CD14-positive monocyte (primary cell): ENCODE data around the gene PI4KB. TPM values are rescaled to one million over a fixed set of nuclear protein-coding genes. Genes with fewer than 3 reads are reported as not detected.
A peak's percentile ranks its signal among the peaks of the same experiment; 100 is the strongest.

Experiments used
- DNase-seq, 3 donors: peaks; one replicate each; pipeline ENCODE4 v3.0.0-alpha.2; 2011 to 2022
- H2AFZ ChIP-seq: 2 replicates; pipeline ENCODE4 v1.6.0; 2012; ENCODE audit warnings: mild to moderate bottlenecking, low read depth, low read length, inconsistent platforms; ENCODE audit not compliant: insufficient read depth, poor library complexity, severe bottlenecking
- H3K27ac ChIP-seq, 2 donors: 1 replicate in 1 of 2; 2 replicates in 1 of 2; pipeline ENCODE4 v1.5.1; 2012 to 2013; ENCODE audit warnings: low read length in 2 of 2, control low read depth in 1 of 2, inconsistent platforms in 1 of 2, low read depth in 1 of 2, mild to moderate bottlenecking in 1 of 2
- H3K27me3 ChIP-seq, 2 donors: one replicate each; pipeline versions ENCODE4 v1.6.0 to v1.6.1; 2011 to 2013; ENCODE audit warnings: low read length in 2 of 2; ENCODE audit not compliant: control insufficient read depth in 2 of 2, insufficient read depth in 2 of 2
- H3K36me3 ChIP-seq, 2 donors: replicated peaks in 1 of 2; 1 replicate in 1 of 2; 2 replicates in 1 of 2; pipeline versions ENCODE4 v1.5.1 to v1.6.1; 2012 to 2013; ENCODE audit warnings: low read length in 2 of 2, control low read depth in 1 of 2, inconsistent platforms in 1 of 2, mild to moderate bottlenecking in 1 of 2; ENCODE audit not compliant: insufficient read depth in 2 of 2, control insufficient read depth in 1 of 2
- H3K4me1 ChIP-seq, 2 donors: 1 replicate in 1 of 2; 2 replicates in 1 of 2; pipeline versions ENCODE4 v1.5.1 to v1.6.1; 2012 to 2013; ENCODE audit warnings: low read length in 2 of 2, control low read depth in 1 of 2, inconsistent platforms in 1 of 2, mild to moderate bottlenecking in 1 of 2, moderate library complexity in 1 of 2; ENCODE audit not compliant: insufficient read depth in 2 of 2, control insufficient read depth in 1 of 2
- H3K4me2 ChIP-seq: replicated peaks from 2 replicates; pipeline ENCODE3; 2012; ENCODE audit warnings: low read length, moderate library complexity, mild to moderate bottlenecking; ENCODE audit not compliant: poor library complexity, severe bottlenecking; ENCODE audit errors: extremely low read depth
- H3K4me3 ChIP-seq, 3 experiments: fragments of 200-600 bp in 1 of 3; sonication (generic) in 1 of 3; replicated peaks in 1 of 3; 1 replicate in 2 of 3; 2 replicates in 1 of 3; pipeline ENCODE4 v1.5.1; 2011 to 2013; ENCODE audit warnings: low read length in 3 of 3, mild to moderate bottlenecking in 3 of 3, control low read depth in 2 of 3, low read depth in 2 of 3, inconsistent platforms in 1 of 3, moderate library complexity in 1 of 3
- H3K79me2 ChIP-seq: 2 replicates; pipeline ENCODE4 v1.6.0; 2012; ENCODE audit warnings: mild to moderate bottlenecking, control low read depth, inconsistent platforms, low read length, moderate library complexity; ENCODE audit not compliant: insufficient read depth
- H3K9ac ChIP-seq: 2 replicates; pipeline ENCODE4 v1.6.0; 2017; ENCODE audit warnings: low read length, mild to moderate bottlenecking; ENCODE audit not compliant: insufficient read depth, poor library complexity, severe bottlenecking
- H3K9me3 ChIP-seq, 2 donors: replicated peaks in 1 of 2; 1 replicate in 1 of 2; 2 replicates in 1 of 2; pipeline versions ENCODE4 v1.5.1 to v1.6.1; 2012 to 2013; ENCODE audit warnings: low read length in 2 of 2, control low read depth in 1 of 2; ENCODE audit not compliant: control insufficient read depth in 1 of 2, insufficient read depth in 1 of 2
- H4K20me1 ChIP-seq: 2 replicates; pipeline ENCODE4 v1.6.0; 2012; ENCODE audit warnings: mild to moderate bottlenecking, low read length, control low read depth, moderate library complexity; ENCODE audit not compliant: insufficient read depth
- H3K27ac Mint-ChIP-seq, 7 donors: one replicate each; pipeline ENCODE4 v1.8.0; 2020; ENCODE audit warnings: mild to moderate bottlenecking in 7 of 7, mixed read lengths in 7 of 7, moderate library complexity in 6 of 7, inconsistent platforms in 2 of 7
- H3K27me3 Mint-ChIP-seq, 3 donors: one replicate each; pipeline ENCODE4 v1.8.0; 2021 to 2022; ENCODE audit warnings: low read depth in 3 of 3, mild to moderate bottlenecking in 3 of 3, mixed read lengths in 3 of 3, moderate library complexity in 3 of 3, inconsistent platforms in 1 of 3
- H3K36me3 Mint-ChIP-seq, 2 donors: one replicate each; pipeline ENCODE4 v1.8.0; 2020; ENCODE audit warnings: mixed read lengths in 2 of 2, inconsistent platforms in 1 of 2, mild to moderate bottlenecking in 1 of 2
- H3K4me1 Mint-ChIP-seq: one replicate; pipeline ENCODE4 v1.8.0; 2020; ENCODE audit warnings: mild to moderate bottlenecking, mixed read lengths
- H3K4me3 Mint-ChIP-seq, 2 donors: one replicate each; pipeline ENCODE4 v1.8.0; 2020; ENCODE audit warnings: mild to moderate bottlenecking in 2 of 2, mixed read lengths in 2 of 2, moderate library complexity in 1 of 2
- H3K9me3 Mint-ChIP-seq, 7 donors: one replicate each; pipeline ENCODE4 v1.8.0; 2020 to 2022; ENCODE audit warnings: mixed read lengths in 7 of 7, mild to moderate bottlenecking in 6 of 7, moderate library complexity in 6 of 7, inconsistent platforms in 2 of 7
- CTCF ChIP-seq: fragments of 200-600 bp; IDR thresholded peaks from one replicate; pipeline ENCODE4 v1.8.0; 2022; ENCODE audit warnings: antibody characterized with exemption, mild to moderate bottlenecking
- WGBS: methylation state at CpG from one replicate; pipeline ENCODE4 v1.1.5; 2013; ENCODE audit warnings: missing lambda C conversion rate; ENCODE audit not compliant: insufficient coverage; 5-methylcytosine and 5-hydroxymethylcytosine counted together
- intact Hi-C, 2 donors: fragments of 100-400 bp; cut with micrococcal nuclease; formaldehyde crosslinking; loops; one replicate each; pipeline versions ENCODE4 v1.15.0 to v1.15.1; 2023
- polyA plus RNA-seq, 3 donors: library from polyadenylated mRNA; depleted of rRNA in 1 of 3; unstranded in 2 of 3; stranded (reverse) in 1 of 3; fragments of 300-500 nt in 2 of 3; fragments of >200 nt in 1 of 3; fragmentation: Illumina TruSeq in 2 of 3; gene quantifications; 1 replicate in 2 of 3; 2 replicates in 1 of 3; pipeline ENCODE4 v1.2.3, GENCODE V29; 2012 to 2021

PI4KB gene
- polyA plus RNA-seq, 3 donors = 37.8 to 148 (median 50.3) TPM

GRCh38 chr1:151288502-151288901 lies 38.7 kb downstream of the PI4KB start:
- peaks cover 24% of the 10 kb centered on the region for H3K4me1 Mint-ChIP-seq
- Histone ChIP-seq H3K36me3 (peaks cover 81 to 87% of the 10 kb centered on the region in 2 donors), H3K27me3 (no peaks in the 10 kb centered on the region), H3K9me3 (no peaks in the 10 kb centered on the region), H3K4me3 (no peak overlapping the region), H3K79me2 (peaks cover 62% of the 10 kb centered on the region), H3K27ac (no peak overlapping the region), H3K9ac (no peak overlapping the region), H3K4me1 (peaks cover 16 to 25% of the 10 kb centered on the region in 2 donors), H4K20me1 (peaks cover 97% of the 10 kb centered on the region), H2AFZ (no peak overlapping the region), H3K4me2 (no peak overlapping the region)
- H3K36me3 Mint-ChIP-seq = peaks cover 69 to 90% of the 10 kb centered on the region in 2 donors
- DNase-seq = no peak
- intact Hi-C loops = loop anchor here in 1 of 2 donors (10.0 kb wide), 1 partner anchor 176 kb away; no protein-coding TSS in a partner anchor
- WGBS = 95% methylated on average over 14 of the region's 14 CpGs
- H3K27me3 Mint-ChIP-seq = peaks cover 0 to 1% (median 0%) of the 10 kb centered on the region in 3 donors
- H3K9me3 Mint-ChIP-seq = peaks cover 0 to 2% (median 0%) of the 10 kb centered on the region in 7 donors
- no peak for TF ChIP-seq CTCF
- H3K4me3 Mint-ChIP-seq = no peak overlapping the region
- peak overlapping the region in 1 of 7 donors; percentile 76 for H3K27ac Mint-ChIP-seq

GRCh38 chr1:151287767-151288500 lies 39.3 kb downstream of the PI4KB start:
- peaks cover 29% of the 10 kb centered on the region for H3K4me1 Mint-ChIP-seq
- peaks cover 64 to 84% of the 10 kb centered on the region in 2 donors for H3K36me3 Mint-ChIP-seq
- H3K27ac Mint-ChIP-seq = no peak overlapping the region
- intact Hi-C loops = loop anchor here in 1 of 2 donors (10.0 kb wide), 1 partner anchor 177 kb away; no protein-coding TSS in a partner anchor
- TF ChIP-seq CTCF = no peak
- H3K9ac ChIP-seq = no peak overlapping the region
- no peak overlapping the region for H3K4me2 ChIP-seq
- H2AFZ ChIP-seq = no peak overlapping the region
- H3K4me3 Mint-ChIP-seq = no peak overlapping the region
- H4K20me1 ChIP-seq = peaks cover 93% of the 10 kb centered on the region
- H3K4me3 ChIP-seq = no peak overlapping the region
- H3K27ac ChIP-seq = no peak overlapping the region
- no peaks in the 10 kb centered on the region for H3K9me3 ChIP-seq
- peaks cover 22 to 30% of the 10 kb centered on the region in 2 donors for H3K4me1 ChIP-seq
- H3K27me3 Mint-ChIP-seq = peaks cover 0 to 1% (median 0%) of the 10 kb centered on the region in 3 donors
- H3K27me3 ChIP-seq = no peaks in the 10 kb centered on the region
- peaks cover 0 to 2% (median 0%) of the 10 kb centered on the region in 7 donors for H3K9me3 Mint-ChIP-seq
- peaks cover 75 to 81% of the 10 kb centered on the region in 2 donors for H3K36me3 ChIP-seq
- peaks cover 68% of the 10 kb centered on the region for H3K79me2 ChIP-seq
- 98% methylated on average over 21 of the region's 22 CpGs for WGBS
- DNase-seq = no peak
